Activated CD8-positive, alpha-beta memory T cell treated with anti-CD3 and anti-CD28 coated beads for 4 hours (primary cell): ENCODE data around the gene BRI3BP.
"Not testable (repeated sequence)": the region's sequence is repeated elsewhere in the genome, so short reads cannot be mapped to it uniquely, and the experiment has no call there.

ENCODE experiments used
- DNase-seq, 2 donors: peaks; one replicate each; pipeline ENCODE4 v3.0.0-alpha.2; 2020; ENCODE audit warnings: low read depth in 2 of 2

BRI3BP gene

DNA sequence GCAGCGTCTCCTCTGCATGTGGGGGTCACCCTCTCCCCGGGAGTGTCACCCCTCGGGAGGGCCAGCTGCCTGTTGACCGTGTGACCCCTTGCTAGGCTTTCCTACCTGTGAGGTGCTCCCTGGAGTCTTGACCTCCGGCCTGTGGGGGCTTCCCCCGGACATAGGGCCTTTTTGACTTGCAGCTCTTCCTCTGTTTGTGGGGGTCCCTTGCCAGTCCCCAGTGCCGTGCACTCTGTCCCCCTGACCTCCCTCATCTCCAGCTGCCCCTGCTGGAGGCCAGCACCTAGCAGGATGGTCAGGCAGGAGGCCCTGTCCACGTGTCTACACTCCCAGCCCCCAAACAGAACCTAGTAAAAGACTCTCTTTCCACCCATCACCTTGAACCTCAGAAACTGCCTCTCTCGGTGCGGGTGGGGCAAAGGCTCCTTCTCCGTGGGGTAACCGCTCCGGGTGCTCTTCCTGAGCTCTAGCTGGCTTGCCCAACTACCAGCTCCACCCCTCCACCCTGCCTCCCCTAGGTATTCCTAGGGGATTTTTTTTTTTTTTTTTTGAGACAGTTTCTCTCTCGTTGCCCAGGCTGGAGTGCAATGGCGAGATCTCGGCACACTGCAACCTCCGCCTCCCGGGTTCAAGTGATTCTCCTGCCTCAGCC lies 72.6 kb downstream of the BRI3BP start:
- no peak for DNase-seq

- no peak for DNase-seq
Observed at GRCh38 chr12:125068391-125068790, 74.9 kb downstream of the BRI3BP start.

GRCh38 chr12:125069616-125070015 lies 76.2 kb downstream of the BRI3BP start:
- no peak for DNase-seq

- no peak for DNase-seq
Observed at GRCh38 chr12:125070112-125070511, 76.7 kb downstream of the BRI3BP start.

- no peak for DNase-seq
Observed at GRCh38 chr12:125070661-125071390, 77.4 kb downstream of the BRI3BP start.

DNA sequence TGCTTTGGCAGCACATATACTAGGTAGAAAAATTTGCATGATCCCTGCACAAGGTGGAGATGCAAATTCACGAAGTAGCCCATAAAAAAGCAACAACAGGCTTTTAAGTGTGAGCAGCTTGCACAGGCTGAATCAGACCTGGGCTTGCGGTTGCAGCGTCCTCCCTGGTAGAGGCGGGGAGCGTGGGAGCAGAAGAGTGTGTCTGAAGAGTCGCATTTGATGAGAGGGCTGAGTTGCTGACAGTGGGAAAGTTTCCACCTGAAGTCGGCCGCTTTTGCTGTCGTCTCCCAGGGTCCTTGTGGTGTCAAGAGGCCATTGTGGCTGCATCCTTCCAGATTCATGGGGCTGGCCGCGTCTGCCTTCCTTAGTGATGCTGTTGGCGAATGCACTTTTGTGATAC lies 78.0 kb downstream of the BRI3BP start:
- no peak for DNase-seq

GRCh38 chr12:125072496-125072895 lies 79.1 kb downstream of the BRI3BP start:
- no peak for DNase-seq

- DNase-seq: not testable (repeated sequence)
Observed at GRCh38 chr12:125074294-125074693, 80.8 kb downstream of the BRI3BP start.

DNA sequence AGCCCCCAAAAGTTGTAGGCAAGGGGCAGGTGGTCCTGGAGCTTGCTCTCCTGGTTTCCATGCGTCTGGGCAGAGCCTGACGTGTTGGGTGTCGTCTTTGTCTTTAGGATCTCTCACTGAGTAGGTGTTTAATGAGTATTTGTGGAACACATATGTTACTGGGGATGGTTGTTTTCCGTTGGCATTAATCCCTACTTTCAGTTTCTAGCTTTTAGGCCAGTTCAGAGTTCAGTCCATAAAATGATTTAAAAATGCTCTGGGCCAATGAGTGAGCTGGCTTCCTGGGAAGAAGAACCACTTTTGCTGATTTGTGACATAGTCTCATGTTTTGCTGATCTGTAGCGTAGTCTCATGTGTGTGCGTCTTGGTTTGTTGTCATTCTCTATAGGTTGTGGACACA lies 82.7 kb downstream of the BRI3BP start:
- DNase-seq: no peak

GRCh38 chr12:125079084-125079483 lies 85.6 kb downstream of the BRI3BP start:
- DNase-seq: no peak

DNA sequence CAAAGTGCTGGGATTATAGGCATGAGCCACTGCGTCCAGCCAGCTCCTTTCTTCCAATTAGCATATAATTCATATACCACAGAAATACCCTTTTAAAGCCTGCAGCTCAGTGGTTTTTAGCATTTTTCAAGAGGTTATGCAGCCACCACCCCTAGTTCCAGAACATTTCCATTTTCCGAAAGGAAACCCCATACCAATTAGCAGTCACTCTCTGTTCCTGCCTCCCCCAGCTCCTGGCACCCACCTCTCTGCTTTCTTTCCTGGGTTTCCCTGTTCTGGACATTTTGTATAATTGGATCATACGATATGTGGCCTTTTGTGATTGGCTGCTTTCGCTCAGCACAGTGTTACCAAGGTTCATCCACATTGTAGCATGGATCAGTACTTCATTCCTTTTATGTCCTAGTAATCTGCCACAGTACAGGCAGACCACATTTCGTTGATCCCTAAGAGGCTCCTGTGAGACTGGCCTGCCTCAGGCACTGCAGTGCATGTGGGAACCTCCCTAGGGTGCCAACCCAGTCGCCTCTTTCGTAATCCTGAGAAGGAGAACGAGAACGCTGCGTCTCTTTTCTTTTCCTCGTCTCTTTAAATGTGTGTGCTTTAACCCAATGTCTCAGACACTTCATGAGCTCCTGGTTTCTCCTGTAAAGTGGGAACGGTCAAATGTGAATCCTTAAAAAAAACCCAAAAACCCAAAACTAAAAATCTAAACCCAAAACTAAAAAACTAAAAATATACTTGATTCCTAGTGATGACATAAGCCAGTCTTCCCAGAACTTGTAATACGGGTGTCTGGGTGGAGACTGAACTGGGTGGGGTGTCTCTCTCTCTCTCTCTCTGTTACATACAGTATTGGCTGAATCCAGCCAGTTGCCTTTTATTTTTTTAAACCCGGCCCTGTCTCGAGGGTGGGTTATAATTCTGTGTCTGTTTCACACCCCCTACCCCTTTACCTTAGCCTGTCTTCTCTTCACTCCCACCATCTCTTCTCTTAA lies 86.5 kb downstream of the BRI3BP start:
- DNase-seq: no peak
